Pericardium fibroblast (primary cell): ENCODE results near the gene HDAC1. TPM values are rescaled to one million over a fixed set of nuclear protein-coding genes. Genes with fewer than 3 reads are reported as not detected.

ENCODE experiments used
- total RNA-seq: library from RNA; depleted of rRNA; stranded (reverse); fragments of >200 nt; gene quantifications from 2 replicates; pipeline ENCODE4 v1.2.3, GENCODE V29; 2015

HDAC1 gene
- 49.2 and 59.0 TPM in 2 replicates for total RNA-seq

GRCh38 chr1:32291708-32292538 is at the start of gene HDAC1:
Gene HDAC1 (plus strand): TSS chr1:32292083. CDS start chr1:32292170, 87 bp downstream.

GRCh38 chr1:32246888-32247273 is 45.0 kb upstream of the HDAC1 start, which contains the start of gene FAM167B:
Gene FAM167B (plus strand): TSS chr1:32247222. CDS start chr1:32247422, 200 bp downstream.

GRCh38 chr1:32250893-32251716 is 40.8 kb upstream of the HDAC1 start, which contains the start of gene LCK:
Gene LCK (plus strand): TSS chr1:32251265. CDS start chr1:32274330, 23,065 bp downstream.

GRCh38 chr1:32335790-32336590 is 44.1 kb downstream of the HDAC1 start, which contains the start of gene MARCKSL1:
Gene MARCKSL1 (minus strand): TSS chr1:32336233. CDS start chr1:32336033, 200 bp downstream.

GRCh38 chr1:32362474-32363313 is 70.8 kb downstream of the HDAC1 start, which contains the start of the genes FAM229A and TSSK3:
Gene FAM229A (minus strand): TSS chr1:32362485. CDS start chr1:32362091, 394 bp downstream.
Gene TSSK3 (plus strand): TSS chr1:32362539. CDS start chr1:32362702, 163 bp downstream.

Other genes starting within 250 kb of the HDAC1 start
- 3.6 and 5.5 TPM in 2 replicates for gene TMEM39B, start 219.1 kb upstream of the HDAC1 start, total RNA-seq
- 32.6 and 33.3 TPM in 2 replicates for gene KPNA6, start 184.0 kb upstream of the HDAC1 start, total RNA-seq
- 58.0 and 63.5 TPM in 2 replicates for gene TXLNA, start 112.4 kb upstream of the HDAC1 start, total RNA-seq
- 12.3 and 21.6 TPM in 2 replicates for gene CCDC28B, start 91.5 kb upstream of the HDAC1 start, total RNA-seq
- gene IQCC, start 86.4 kb upstream of the HDAC1 start, total RNA-seq = 0.12 and 0.94 TPM in 2 replicates
- not detected in 2 replicates for gene DCDC2B, start 83.0 kb upstream of the HDAC1 start, total RNA-seq
- 8.2 and 16.6 TPM in 2 replicates for gene TMEM234, start 69.7 kb upstream of the HDAC1 start, total RNA-seq
- gene EIF3I, start 69.7 kb upstream of the HDAC1 start, total RNA-seq = 243 and 249 TPM in 2 replicates
- 0.68 and 6.1 TPM in 2 replicates for gene FAM167B, start 44.9 kb upstream of the HDAC1 start, total RNA-seq
- gene LCK, start 40.8 kb upstream of the HDAC1 start, total RNA-seq = not detected in 2 replicates
- 169 and 485 TPM in 2 replicates for gene MARCKSL1, start 44.1 kb downstream of the HDAC1 start, total RNA-seq
- gene FAM229A, start 70.4 kb downstream of the HDAC1 start, total RNA-seq = 4.9 and 7.4 TPM in 2 replicates
- 0.70 TPM in 1 of 2 replicates, not detected in the other for gene TSSK3, start 70.5 kb downstream of the HDAC1 start, total RNA-seq
- gene BSDC1, start 102.4 kb downstream of the HDAC1 start, total RNA-seq = 44.1 and 104 TPM in 2 replicates
- gene ZBTB8B, start 173.0 kb downstream of the HDAC1 start, total RNA-seq = not detected in 2 replicates
- gene ZBTB8A, start 247.3 kb downstream of the HDAC1 start, total RNA-seq = 3.1 and 4.9 TPM in 2 replicates